Trophoblast cell (in vitro differentiated cells and primary cell): ENCODE results near the gene MT2A.

ENCODE experiments used
- DNase-seq, 2 donors: peaks; one replicate each; pipeline ENCODE4 v3.0.0-alpha.2; 2016
- H2AFZ ChIP-seq: 2 replicates; pipeline ENCODE4 v1.6.1; 2013; ENCODE audit warnings: low read length, moderate library complexity, mild to moderate bottlenecking; ENCODE audit not compliant: insufficient read depth, poor library complexity
- H2AK5ac ChIP-seq: 2 replicates; pipeline ENCODE4 v1.6.1; 2013; ENCODE audit warnings: mild to moderate bottlenecking, low read length
- H2BK120ac ChIP-seq: 2 replicates; pipeline ENCODE4 v1.6.1; 2013; ENCODE audit warnings: low read length, mild to moderate bottlenecking, moderate library complexity; ENCODE audit not compliant: insufficient read depth, poor library complexity
- H2BK12ac ChIP-seq: 2 replicates; pipeline ENCODE4 v1.6.1; 2013; ENCODE audit warnings: mild to moderate bottlenecking, low read length, moderate library complexity
- H2BK5ac ChIP-seq: 2 replicates; pipeline ENCODE4 v1.6.1; 2013; ENCODE audit warnings: low read length, low read depth, moderate library complexity, mild to moderate bottlenecking; ENCODE audit not compliant: poor library complexity
- H3K14ac ChIP-seq: 2 replicates; pipeline ENCODE4 v1.6.1; 2013; ENCODE audit warnings: mild to moderate bottlenecking, low read length
- H3K18ac ChIP-seq: 2 replicates; pipeline ENCODE4 v1.6.1; 2013; ENCODE audit warnings: mild to moderate bottlenecking, low read length
- H3K23ac ChIP-seq: 2 replicates; pipeline ENCODE4 v1.6.1; 2013; ENCODE audit warnings: low read length
- H3K27ac ChIP-seq: 2 replicates; pipeline ENCODE4 v1.5.1; 2013; ENCODE audit warnings: low read depth, mild to moderate bottlenecking, inconsistent platforms, low read length, moderate library complexity
- H3K27me3 ChIP-seq: 2 replicates; pipeline ENCODE4 v1.6.1; 2013; ENCODE audit warnings: inconsistent platforms, mild to moderate bottlenecking, low read length, moderate library complexity; ENCODE audit not compliant: insufficient read depth
- H3K36me3 ChIP-seq, 2 experiments: 1 replicate in 1 of 2; 2 replicates in 1 of 2; pipeline ENCODE4 v1.6.1; 2013; ENCODE audit warnings: low read length in 2 of 2, mild to moderate bottlenecking in 2 of 2, moderate library complexity in 1 of 2; ENCODE audit not compliant: insufficient read depth in 2 of 2, control insufficient read depth in 1 of 2
- H3K4ac ChIP-seq: 2 replicates; pipeline ENCODE4 v1.6.1; 2013; ENCODE audit warnings: low read depth, mild to moderate bottlenecking, low read length, moderate library complexity
- H3K4me1 ChIP-seq, 2 experiments: 1 replicate in 1 of 2; 2 replicates in 1 of 2; pipeline ENCODE4 v1.6.1; 2013; ENCODE audit warnings: low read length in 2 of 2, mild to moderate bottlenecking in 2 of 2, moderate library complexity in 1 of 2; ENCODE audit not compliant: insufficient read depth in 2 of 2, control insufficient read depth in 1 of 2
- H3K4me2 ChIP-seq: 2 replicates; pipeline ENCODE4 v1.6.1; 2013; ENCODE audit warnings: inconsistent platforms, mild to moderate bottlenecking, low read length, moderate library complexity
- H3K4me3 ChIP-seq: 2 replicates; pipeline ENCODE4 v1.5.1; 2013; ENCODE audit warnings: mild to moderate bottlenecking, low read depth, low read length, inconsistent platforms
- H3K79me1 ChIP-seq: one replicate; pipeline ENCODE4 v1.6.1; 2013; ENCODE audit warnings: low read length
- H3K79me2 ChIP-seq: 2 replicates; pipeline ENCODE4 v1.6.1; 2013; ENCODE audit warnings: low read length, mild to moderate bottlenecking; ENCODE audit not compliant: control insufficient read depth, insufficient read depth, poor library complexity
- H3K9ac ChIP-seq: 2 replicates; pipeline ENCODE4 v1.6.1; 2013; ENCODE audit warnings: mild to moderate bottlenecking, low read length
- H3K9me3 ChIP-seq: 2 replicates; pipeline ENCODE4 v1.6.1; 2013; ENCODE audit warnings: low read depth, mild to moderate bottlenecking, control low read depth, inconsistent platforms, low read length; ENCODE audit not compliant: insufficient read depth
- H4K12ac ChIP-seq: 2 replicates; pipeline ENCODE4 v1.6.1; 2013; ENCODE audit warnings: low read depth, mild to moderate bottlenecking, low read length, moderate library complexity
- H4K8ac ChIP-seq: 2 replicates; pipeline ENCODE4 v1.6.1; 2013; ENCODE audit warnings: low read depth, mild to moderate bottlenecking, low read length, moderate library complexity
- H4K91ac ChIP-seq: one replicate; pipeline ENCODE4 v1.6.1; 2013; ENCODE audit warnings: low read depth, mild to moderate bottlenecking, low read length, moderate library complexity
- WGBS: extraction: QIAGEN DNeasy Blood & Tissue Kit; methylation state at CpG from one replicate; pipeline ENCODE4 v1.1.7; 2013; ENCODE audit warnings: missing lambda C conversion rate; ENCODE audit not compliant: insufficient read length, insufficient coverage; ENCODE audit errors: extremely low coverage; 5-methylcytosine and 5-hydroxymethylcytosine counted together

The MT2A gene

DNA sequence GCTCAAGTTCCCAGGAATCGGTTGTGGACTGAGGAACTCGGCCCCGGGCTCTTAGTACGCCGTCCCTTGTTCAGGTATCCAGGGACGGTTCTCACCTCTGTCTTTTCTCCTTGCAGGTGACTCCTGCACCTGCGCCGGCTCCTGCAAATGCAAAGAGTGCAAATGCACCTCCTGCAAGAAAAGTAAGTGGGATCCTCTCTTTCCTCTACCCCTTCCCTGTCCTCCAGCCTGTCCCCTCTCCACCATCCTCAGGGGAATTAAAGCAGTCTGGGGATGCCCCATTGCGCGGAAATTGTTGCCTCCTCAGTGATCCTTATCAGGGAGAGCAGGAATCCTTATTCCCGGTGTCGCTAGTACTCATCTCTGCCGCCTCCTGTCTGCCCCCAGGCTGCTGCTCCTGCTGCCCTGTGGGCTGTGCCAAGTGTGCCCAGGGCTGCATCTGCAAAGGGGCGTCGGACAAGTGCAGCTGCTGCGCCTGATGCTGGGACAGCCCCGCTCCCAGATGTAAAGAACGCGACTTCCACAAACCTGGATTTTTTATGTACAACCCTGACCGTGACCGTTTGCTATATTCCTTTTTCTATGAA is 585 bp downstream of the MT2A start:
- Histone ChIP-seq H3K4me2 (peak overlapping the region; percentile 77), H3K27me3 (peaks cover 3% of the 10 kb centered on the region), H3K4me3 (no peak overlapping the region), H2AFZ (no peak overlapping the region), H3K79me1 (peaks cover 11% of the 10 kb centered on the region), H3K36me3 (no peaks in the 10 kb centered on the region), H2BK5ac (no peak overlapping the region), H3K79me2 (no peaks in the 10 kb centered on the region), H3K14ac (no peak overlapping the region), H4K91ac (no peak overlapping the region), H2BK12ac (no peak overlapping the region), H2AK5ac (no peak overlapping the region), H3K9me3 (no peaks in the 10 kb centered on the region), H3K4me1 (peaks cover 27 to 31% of the 10 kb centered on the region in 2 experiments), H4K8ac (no peak overlapping the region), H3K9ac (no peak overlapping the region), H3K4ac (no peak overlapping the region), H3K23ac (no peak overlapping the region), H3K18ac (no peak overlapping the region), H3K27ac (no peak overlapping the region), H4K12ac (no peak overlapping the region), H2BK120ac (no peak overlapping the region)
- peak in 1 of 2 donors; percentile 47 for DNase-seq
- WGBS = no CpG with 5 or more reads among the region's 21 CpGs

DNA sequence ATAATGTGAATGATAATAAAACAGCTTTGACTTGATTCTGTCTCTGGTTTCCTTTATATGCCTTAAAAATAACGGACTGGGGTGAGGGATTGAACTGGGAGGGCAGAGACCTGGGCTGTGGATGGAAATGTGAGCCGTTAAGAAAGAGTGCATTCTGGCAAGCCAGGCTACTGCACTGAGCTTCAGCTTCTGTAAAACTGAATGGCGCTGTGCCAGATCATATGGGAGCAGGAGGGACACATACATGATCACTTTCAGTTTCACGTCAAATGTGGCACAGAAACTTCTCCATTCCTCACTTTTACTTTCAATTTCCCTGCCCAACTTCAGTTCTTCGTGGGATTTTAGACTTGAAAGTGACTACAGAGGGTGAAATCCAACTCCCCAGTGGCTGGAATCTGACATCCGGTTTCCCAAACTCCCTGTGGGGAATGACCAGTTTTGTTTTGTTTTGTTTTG is 1.1 kb downstream of the MT2A start:
- Histone ChIP-seq H3K27me3 (peaks cover 3% of the 10 kb centered on the region), H2AK5ac (no peak overlapping the region), H2BK12ac (no peak overlapping the region), H4K91ac (no peak overlapping the region), H3K9ac (no peak overlapping the region), H3K4ac (no peak overlapping the region), H4K12ac (no peak overlapping the region), H2BK120ac (no peak overlapping the region), H3K4me3 (no peak overlapping the region), H3K18ac (no peak overlapping the region), H3K79me1 (peaks cover 11% of the 10 kb centered on the region), H2AFZ (no peak overlapping the region), H4K8ac (no peak overlapping the region), H3K9me3 (no peaks in the 10 kb centered on the region), H3K23ac (no peak overlapping the region), H3K4me1 (peaks cover 27 to 31% of the 10 kb centered on the region in 2 experiments), H3K14ac (no peak overlapping the region), H3K36me3 (no peaks in the 10 kb centered on the region), H2BK5ac (no peak overlapping the region), H3K27ac (no peak overlapping the region), H3K79me2 (no peaks in the 10 kb centered on the region), H3K4me2 (peak overlapping the region; percentile 50)
- peak; percentile 28 to 58 for DNase-seq
- no CpG with 5 or more reads among the region's 6 CpGs for WGBS

DNA sequence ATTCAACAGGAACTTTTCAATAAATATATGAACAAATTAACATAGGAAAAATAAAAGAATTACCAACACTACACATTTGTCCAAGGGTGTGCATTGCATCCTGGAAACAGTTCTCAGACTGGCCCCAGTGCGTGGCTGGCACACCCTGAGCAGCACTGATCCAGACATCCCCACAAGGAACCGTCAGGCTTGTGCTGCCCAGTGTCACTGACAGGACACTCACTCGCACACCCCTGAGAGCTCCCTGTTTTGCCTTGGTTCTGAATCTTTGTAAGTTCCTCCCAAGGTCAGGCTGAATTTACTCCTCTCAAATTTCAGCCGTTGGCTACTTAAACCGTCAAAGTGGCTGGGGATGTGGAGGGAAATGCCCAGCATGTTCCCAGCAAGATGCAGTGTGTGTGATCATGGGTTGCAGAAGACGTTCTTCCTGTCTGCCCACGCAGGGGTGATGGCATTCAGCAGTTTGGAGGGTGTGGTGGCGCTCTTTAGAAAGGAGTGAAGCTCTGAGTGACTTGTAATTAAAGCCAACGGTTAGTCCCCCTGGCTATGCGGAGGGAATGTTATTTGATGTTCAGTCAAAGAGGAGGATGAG is 1.7 kb downstream of the MT2A start:
- Histone ChIP-seq H3K4me3 (no peak overlapping the region), H4K91ac (no peak overlapping the region), H2AK5ac (no peak overlapping the region), H3K27ac (no peak overlapping the region), H3K9ac (no peak overlapping the region), H3K9me3 (no peaks in the 10 kb centered on the region), H2BK120ac (no peak overlapping the region), H3K4ac (no peak overlapping the region), H3K4me1 (peaks cover 27 to 31% of the 10 kb centered on the region in 2 experiments), H3K4me2 (no peak overlapping the region), H4K8ac (no peak overlapping the region), H2BK12ac (no peak overlapping the region), H2BK5ac (no peak overlapping the region), H3K79me2 (no peaks in the 10 kb centered on the region), H3K14ac (no peak overlapping the region), H3K18ac (no peak overlapping the region), H3K27me3 (peaks cover 3% of the 10 kb centered on the region), H3K79me1 (peaks cover 11% of the 10 kb centered on the region), H3K36me3 (no peaks in the 10 kb centered on the region), H4K12ac (no peak overlapping the region), H2AFZ (peak overlapping the region; percentile 10), H3K23ac (no peak overlapping the region)
- no CpG with 5 or more reads among the region's 10 CpGs for WGBS
- peak; percentile 45 to 50 for DNase-seq

DNA sequence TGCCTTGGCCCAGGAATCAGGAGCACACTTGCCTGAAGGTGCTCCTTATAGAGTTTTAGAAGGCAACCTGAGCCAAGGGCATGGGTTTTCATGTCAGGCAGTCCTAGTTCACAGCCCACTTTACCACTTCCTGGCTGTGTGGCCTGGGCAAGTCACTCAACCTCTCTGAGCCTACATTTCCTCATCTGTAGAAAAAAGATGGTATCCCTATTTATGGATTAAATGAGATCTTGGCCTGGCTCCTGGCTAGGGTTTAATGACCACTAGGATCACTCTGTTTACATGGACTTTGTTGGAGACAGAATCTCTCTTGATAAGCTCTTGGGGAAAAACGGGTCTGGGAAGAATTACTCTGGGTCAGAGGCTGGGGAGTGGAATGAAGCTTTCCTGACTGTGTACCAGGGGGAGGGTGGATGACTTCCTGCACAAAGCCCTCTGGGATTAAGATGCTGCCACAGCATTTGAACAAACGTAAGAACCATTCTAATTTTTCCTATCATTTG is 2.3 kb downstream of the MT2A start:
- H3K79me2 ChIP-seq = no peaks in the 10 kb centered on the region
- no peaks in the 10 kb centered on the region for H3K9me3 ChIP-seq
- no peak overlapping the region for H3K23ac ChIP-seq
- no peak overlapping the region for H2BK5ac ChIP-seq
- no peak overlapping the region for H2AFZ ChIP-seq
- H3K4ac ChIP-seq = no peak overlapping the region
- H4K8ac ChIP-seq = no peak overlapping the region
- H3K4me2 ChIP-seq = no peak overlapping the region
- peaks cover 27 to 31% of the 10 kb centered on the region in 2 experiments for H3K4me1 ChIP-seq
- no peak overlapping the region for H2BK12ac ChIP-seq
- peaks cover 11% of the 10 kb centered on the region for H3K79me1 ChIP-seq
- H3K9ac ChIP-seq = no peak overlapping the region
- peaks cover 3% of the 10 kb centered on the region for H3K27me3 ChIP-seq
- H3K36me3 ChIP-seq = no peaks in the 10 kb centered on the region
- no peak overlapping the region for H4K91ac ChIP-seq
- no peak overlapping the region for H3K14ac ChIP-seq
- H3K18ac ChIP-seq = no peak overlapping the region
- WGBS = no CpG with 5 or more reads among the region's 2 CpGs
- H3K4me3 ChIP-seq = no peak overlapping the region
- H2AK5ac ChIP-seq = no peak overlapping the region
- H3K27ac ChIP-seq = no peak overlapping the region
- H4K12ac ChIP-seq = no peak overlapping the region
- no peak for DNase-seq
- H2BK120ac ChIP-seq = no peak overlapping the region
